ENCODE results near the gene DPAGT1. TPM values are rescaled to one million over a fixed set of nuclear protein-coding genes. Genes with fewer than 3 reads are reported as not detected.

DPAGT1 gene
- total and polyA plus RNA-seq, 7 donors, result 4.2 to 44.6 (median 16.6) TPM

- H3K9me3 ChIP-seq, result no peaks in the 10 kb centered on the region
- H3K4me3 ChIP-seq, result peak overlapping the region; percentile 68 to 96 (median 80)
- peak overlapping the region; percentile 82 to 96 (median 92) for H3K27ac ChIP-seq
- no peaks in the 10 kb centered on the region for H3K27me3 ChIP-seq
- peaks cover 9 to 37% (median 28%) of the 10 kb centered on the region in 4 donors for H3K36me3 ChIP-seq
- DNase-seq, result peak; percentile 77
- H3K4me1 ChIP-seq, result peaks cover 0 to 25% (median 23%) of the 10 kb centered on the region in 4 donors
- WGBS, 2 donors, result 1% methylated on average over 48 of the region's 48 CpGs
- TF ChIP-seq EP300 (IDR thresholded peaks at IDR 0.05) (no peak), CTCF (IDR thresholded peaks at IDR 0.05) (no peak), POLR2A (IDR thresholded peaks at IDR 0.05) (no peak), POLR2AphosphoS5 (IDR thresholded peaks at IDR 0.05) (no peak)
- intact Hi-C loops (cut with DNase I), result no loop called here
Observed at GRCh38 chr11:119056421-119056999, 45.1 kb downstream of the DPAGT1 start.

GRCh38 chr11:119055901-119056300, 45.8 kb downstream of the DPAGT1 start:
- TF ChIP-seq POLR2AphosphoS5 (IDR thresholded peaks at IDR 0.05), result no peak
- no peak for TF ChIP-seq POLR2A (IDR thresholded peaks at IDR 0.05)
- Histone ChIP-seq H3K4me3 (peak overlapping the region; percentile 68 to 96 (median 80)), H3K9me3 (no peaks in the 10 kb centered on the region), H3K27me3 (no peaks in the 10 kb centered on the region), H3K36me3 (peaks cover 9 to 43% (median 35%) of the 10 kb centered on the region in 4 donors), H3K4me1 (peaks cover 0 to 25% (median 23%) of the 10 kb centered on the region in 4 donors), H3K27ac (peak overlapping the region in 2 of 4 donors; percentile 82 to 96)
- intact Hi-C loops (cut with DNase I), result no loop called here
- WGBS, 2 donors, result 44 to 58% methylated on average over 6 of the region's 6 CpGs
- DNase-seq, result no peak

GRCh38 chr11:119054418-119054817, 47.2 kb downstream of the DPAGT1 start:
- intact Hi-C loops (cut with DNase I), result no loop called here
- no peak for DNase-seq
- H3K36me3 ChIP-seq, result peaks cover 17 to 58% (median 46%) of the 10 kb centered on the region in 4 donors

GRCh38 chr11:119052163-119052814, 49.4 kb downstream of the DPAGT1 start:
- Histone ChIP-seq H3K4me1 (peaks cover 0 to 16% (median 14%) of the 10 kb centered on the region in 4 donors), H3K36me3 (peaks cover 33 to 80% (median 67%) of the 10 kb centered on the region in 4 donors), H3K9me3 (no peaks in the 10 kb centered on the region), H3K4me3 (no peak overlapping the region), H3K27me3 (no peaks in the 10 kb centered on the region), H3K27ac (no peak overlapping the region)
- intact Hi-C loops (cut with DNase I), result no loop called here
- TF ChIP-seq CTCF (IDR thresholded peaks at IDR 0.05), result no peak
- TF ChIP-seq POLR2A (IDR thresholded peaks at IDR 0.05), result no peak
- TF ChIP-seq EP300 (IDR thresholded peaks at IDR 0.05), result no peak
- WGBS, 2 donors, result 92 to 96% methylated on average over 23 of the region's 23 CpGs
- no peak for DNase-seq

More at GRCh38 chr11:119054418-119054817, 47.2 kb downstream of the DPAGT1 start:
- 97% methylated on average over 10 of the region's 10 CpGs for WGBS, 2 donors
- H3K27me3 ChIP-seq, result no peaks in the 10 kb centered on the region
- peaks cover 0 to 25% (median 23%) of the 10 kb centered on the region in 4 donors for H3K4me1 ChIP-seq
- H3K27ac ChIP-seq, result no peak overlapping the region
- no peak overlapping the region for H3K4me3 ChIP-seq
- TF ChIP-seq EP300 (IDR thresholded peaks at IDR 0.05) (no peak), POLR2AphosphoS5 (IDR thresholded peaks at IDR 0.05) (no peak), CTCF (IDR thresholded peaks at IDR 0.05) (no peak), POLR2A (IDR thresholded peaks at IDR 0.05) (no peak)
- no peaks in the 10 kb centered on the region for H3K9me3 ChIP-seq

- TF ChIP-seq POLR2A (IDR thresholded peaks at IDR 0.05) (no peak), EP300 (IDR thresholded peaks at IDR 0.05) (no peak), POLR2AphosphoS5 (IDR thresholded peaks at IDR 0.05) (no peak), CTCF (IDR thresholded peaks at IDR 0.05) (no peak)
- 74 to 81% methylated on average over 17 of the region's 17 CpGs for WGBS, 2 donors
- intact Hi-C loops (cut with DNase I), result no loop called here
- no peaks in the 10 kb centered on the region for H3K9me3 ChIP-seq
- H3K4me3 ChIP-seq, result no peak overlapping the region
- no peaks in the 10 kb centered on the region for H3K27me3 ChIP-seq
- H3K27ac ChIP-seq, result no peak overlapping the region
- peaks cover 0 to 16% (median 13%) of the 10 kb centered on the region in 4 donors for H3K4me1 ChIP-seq
- no peak for DNase-seq
- peaks cover 33 to 86% (median 71%) of the 10 kb centered on the region in 4 donors for H3K36me3 ChIP-seq
Observed at GRCh38 chr11:119051440-119052162, 50.1 kb downstream of the DPAGT1 start.

Measured in sigmoid colon (tissue), 7 donors.